Ascending aorta (tissue), 2 donors: ENCODE measurements around the gene GFPT1. TPM values are rescaled to one million over a fixed set of nuclear protein-coding genes. Genes with fewer than 3 reads are reported as not detected.

ENCODE experiments used
- DNase-seq, 2 donors: peaks; one replicate each; pipeline ENCODE4 v3.0.0-alpha.2; 2019; ENCODE audit warnings: low spot score in 2 of 2
- H3K27ac ChIP-seq, 2 donors: fragments of 200-600 bp; sonication (generic); one replicate each; pipeline ENCODE4 v1.5.1; 2016 to 2017; ENCODE audit warnings: mild to moderate bottlenecking in 1 of 2
- H3K27me3 ChIP-seq: fragments of 200-600 bp; sonication (generic); one replicate; pipeline ENCODE4 v1.5.1; 2017
- H3K36me3 ChIP-seq, 2 donors: fragments of 200-600 bp; sonication (generic); one replicate each; pipeline ENCODE4 v1.5.1; 2016
- H3K4me1 ChIP-seq, 2 donors: fragments of 200-600 bp; sonication (generic); one replicate each; pipeline ENCODE4 v1.5.1; 2016 to 2017; ENCODE audit warnings: mild to moderate bottlenecking in 1 of 2
- H3K4me3 ChIP-seq, 2 donors: fragments of 200-600 bp; sonication (generic); one replicate each; pipeline ENCODE4 v1.5.1; 2016 to 2017; ENCODE audit warnings: mild to moderate bottlenecking in 1 of 2
- H3K9me3 ChIP-seq, 2 donors: fragments of 200-600 bp; sonication (generic); one replicate each; pipeline ENCODE4 v1.5.1; 2016
- intact Hi-C: fragments of 100-400 bp; cut with DNase I; formaldehyde crosslinking; loops from one replicate; pipeline ENCODE4 v1.15.1; 2023
- total RNA-seq: library from RNA; depleted of rRNA; stranded (reverse); fragments of >200 nt; gene quantifications from one replicate; pipeline ENCODE4 v1.1.0, GENCODE V29; 2016
- TF ChIP-seq, protein P1 (sequence below), 3 experiments: fragments of 200-600 bp in 2 of 3; fragments of 450-650 bp in 1 of 3; sonication (generic) in 2 of 3; IDR thresholded peaks; one replicate each; pipeline ENCODE4 v1.5.1; 2016 to 2019; ENCODE audit warnings: antibody characterized with exemption in 3 of 3, mild to moderate bottlenecking in 1 of 3, moderate library complexity in 1 of 3

The GFPT1 gene
- total RNA-seq, 1 donor from 2014 or later = 25.7 TPM

DNA sequence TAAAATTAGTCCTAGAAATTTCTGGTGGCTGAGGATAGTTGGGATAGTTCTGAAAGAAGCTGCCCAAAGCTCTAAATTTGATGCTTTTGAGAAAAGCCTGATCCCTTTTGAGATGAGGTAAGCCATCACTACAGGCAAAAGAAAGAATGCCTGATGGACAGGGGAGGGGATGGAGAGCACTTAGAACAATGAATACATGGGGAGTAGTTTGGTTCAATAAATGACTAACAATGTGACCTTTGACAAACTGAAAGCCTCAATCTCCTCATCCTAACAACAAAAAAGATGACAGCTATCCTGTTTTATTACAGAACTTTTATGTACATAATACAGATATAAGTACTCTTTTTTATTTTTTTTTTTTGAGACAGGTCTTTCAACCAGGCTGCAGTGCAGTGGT is 42.7 kb downstream of the GFPT1 start:
- peaks cover 0 to 7% of the 10 kb centered on the region in 2 donors for H3K4me1 ChIP-seq
- TF ChIP-seq, protein P1, sequence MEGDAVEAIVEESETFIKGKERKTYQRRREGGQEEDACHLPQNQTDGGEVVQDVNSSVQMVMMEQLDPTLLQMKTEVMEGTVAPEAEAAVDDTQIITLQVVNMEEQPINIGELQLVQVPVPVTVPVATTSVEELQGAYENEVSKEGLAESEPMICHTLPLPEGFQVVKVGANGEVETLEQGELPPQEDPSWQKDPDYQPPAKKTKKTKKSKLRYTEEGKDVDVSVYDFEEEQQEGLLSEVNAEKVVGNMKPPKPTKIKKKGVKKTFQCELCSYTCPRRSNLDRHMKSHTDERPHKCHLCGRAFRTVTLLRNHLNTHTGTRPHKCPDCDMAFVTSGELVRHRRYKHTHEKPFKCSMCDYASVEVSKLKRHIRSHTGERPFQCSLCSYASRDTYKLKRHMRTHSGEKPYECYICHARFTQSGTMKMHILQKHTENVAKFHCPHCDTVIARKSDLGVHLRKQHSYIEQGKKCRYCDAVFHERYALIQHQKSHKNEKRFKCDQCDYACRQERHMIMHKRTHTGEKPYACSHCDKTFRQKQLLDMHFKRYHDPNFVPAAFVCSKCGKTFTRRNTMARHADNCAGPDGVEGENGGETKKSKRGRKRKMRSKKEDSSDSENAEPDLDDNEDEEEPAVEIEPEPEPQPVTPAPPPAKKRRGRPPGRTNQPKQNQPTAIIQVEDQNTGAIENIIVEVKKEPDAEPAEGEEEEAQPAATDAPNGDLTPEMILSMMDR (IDR thresholded peaks at IDR 0.05) = no peak
- no peaks in the 10 kb centered on the region for H3K27me3 ChIP-seq
- H3K27ac ChIP-seq = no peak overlapping the region
- no peak for DNase-seq
- H3K4me3 ChIP-seq = no peak overlapping the region
- H3K36me3 ChIP-seq = peaks cover 74 to 89% of the 10 kb centered on the region in 2 donors
- intact Hi-C loops = no loop called here
- H3K9me3 ChIP-seq = no peaks in the 10 kb centered on the region

DNA sequence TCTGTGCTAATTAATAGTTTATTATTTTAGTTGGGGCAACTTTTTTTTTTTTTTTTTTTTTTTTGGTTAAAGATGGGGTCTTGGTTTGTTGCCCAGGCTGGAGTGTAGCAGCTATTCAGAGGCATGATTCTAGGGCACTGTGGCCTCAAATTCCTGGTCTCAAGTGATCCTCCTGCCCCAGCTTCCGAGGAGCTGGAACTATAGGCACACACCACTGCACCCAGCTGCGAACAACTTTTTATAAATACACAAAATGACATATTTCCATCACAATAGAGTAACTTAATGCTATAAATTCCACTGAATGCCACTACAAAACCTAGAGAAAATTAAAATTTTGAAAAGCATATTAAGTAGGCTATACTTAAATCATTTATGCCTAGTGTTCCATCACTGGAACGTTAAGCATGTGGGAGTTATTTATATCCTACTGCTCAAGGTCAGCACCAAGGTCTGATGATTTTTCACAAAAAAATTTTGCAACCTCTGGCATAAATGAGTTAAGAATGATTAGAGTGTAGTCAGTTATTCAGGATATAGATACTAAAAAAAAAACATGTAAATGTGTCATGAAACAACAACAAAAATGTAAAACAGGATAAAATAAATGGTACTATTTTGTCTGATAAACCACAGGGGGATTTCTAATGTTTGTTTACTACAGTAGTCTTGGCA is 46.8 kb downstream of the GFPT1 start:
- Histone ChIP-seq H3K4me3 (no peak overlapping the region), H3K27me3 (no peaks in the 10 kb centered on the region), H3K4me1 (peaks cover 0 to 7% of the 10 kb centered on the region in 2 donors), H3K27ac (no peak overlapping the region), H3K9me3 (no peaks in the 10 kb centered on the region), H3K36me3 (peaks cover 47 to 83% of the 10 kb centered on the region in 2 donors)
- intact Hi-C loops = no loop called here
- TF ChIP-seq, protein P1 (IDR thresholded peaks at IDR 0.05) = no peak
- no peak for DNase-seq

DNA sequence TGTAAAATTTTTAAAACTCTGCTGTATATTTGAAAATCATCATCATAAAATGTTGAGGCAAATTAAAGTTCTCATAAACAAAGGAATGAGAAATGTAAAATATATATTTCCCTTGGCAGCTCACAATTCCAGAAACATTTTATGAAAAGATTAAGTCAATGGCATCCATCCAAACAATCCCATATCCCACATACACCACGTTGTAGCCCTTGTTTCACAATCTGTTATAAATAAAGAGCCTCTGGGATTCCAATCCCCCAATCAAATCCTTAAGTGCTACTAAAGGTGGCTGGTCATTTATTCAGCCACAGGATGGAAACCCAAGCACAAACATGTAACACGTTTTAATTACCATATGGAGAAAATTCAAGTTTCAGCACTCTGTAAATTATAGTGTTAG is 51.7 kb downstream of the GFPT1 start:
- Histone ChIP-seq H3K4me3 (no peak overlapping the region), H3K27me3 (no peaks in the 10 kb centered on the region), H3K36me3 (peaks cover 12 to 56% of the 10 kb centered on the region in 2 donors), H3K9me3 (no peaks in the 10 kb centered on the region), H3K27ac (no peak overlapping the region), H3K4me1 (peaks cover 0 to 3% of the 10 kb centered on the region in 2 donors)
- DNase-seq = no peak
- TF ChIP-seq, protein P1 (IDR thresholded peaks at IDR 0.05) = no peak
- intact Hi-C loops = no loop called here

DNA sequence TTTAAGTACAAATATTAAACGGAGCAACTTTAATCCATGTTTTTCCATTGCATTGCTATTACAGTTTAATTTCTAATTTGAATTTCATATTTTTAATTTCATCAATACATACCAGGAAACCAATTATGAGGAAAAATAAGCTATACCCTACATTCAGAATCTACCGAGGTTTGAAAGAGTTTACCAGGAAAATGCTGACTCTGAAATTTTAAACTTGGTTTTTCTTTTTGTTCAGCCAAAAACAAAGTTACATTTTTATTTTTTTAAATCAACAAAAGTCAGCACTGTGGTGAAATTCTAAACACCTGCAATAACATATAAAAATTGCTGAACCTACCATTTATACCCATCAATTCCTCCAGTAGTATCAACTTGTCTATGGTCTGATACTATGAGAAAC is 53.7 kb downstream of the GFPT1 start:
- TF ChIP-seq, protein P1 (IDR thresholded peaks at IDR 0.05) = no peak
- intact Hi-C loops = no loop called here
- no peaks in the 10 kb centered on the region for H3K9me3 ChIP-seq
- DNase-seq = no peak
- H3K36me3 ChIP-seq = peaks cover 18 to 63% of the 10 kb centered on the region in 2 donors
- no peaks in the 10 kb centered on the region for H3K4me1 ChIP-seq
- no peak overlapping the region for H3K27ac ChIP-seq
- H3K4me3 ChIP-seq = no peak overlapping the region
- H3K27me3 ChIP-seq = no peaks in the 10 kb centered on the region

DNA sequence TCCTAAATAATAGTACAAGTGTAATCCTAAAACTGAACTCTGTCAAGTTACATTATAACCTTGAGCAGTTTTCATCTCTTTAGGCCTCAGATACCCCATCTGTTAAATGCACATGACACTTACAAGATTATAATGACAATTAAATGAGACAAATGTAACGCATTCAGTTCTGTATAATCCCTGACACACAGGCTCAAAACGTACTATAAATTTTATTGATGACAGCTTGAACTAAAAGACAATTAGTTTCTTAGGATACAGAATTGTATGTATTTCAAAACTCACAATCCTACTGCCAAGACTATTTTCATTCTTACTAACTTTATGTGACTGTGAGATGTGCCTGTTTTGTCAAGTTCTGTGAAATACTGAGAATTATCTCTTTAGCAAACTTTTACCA is 56.2 kb downstream of the GFPT1 start:
- Histone ChIP-seq H3K36me3 (peaks cover 30 to 67% of the 10 kb centered on the region in 2 donors), H3K27me3 (no peaks in the 10 kb centered on the region), H3K9me3 (no peaks in the 10 kb centered on the region), H3K27ac (no peak overlapping the region), H3K4me3 (no peak overlapping the region), H3K4me1 (no peaks in the 10 kb centered on the region)
- TF ChIP-seq, protein P1 (IDR thresholded peaks at IDR 0.05) = no peak
- no peak for DNase-seq
- intact Hi-C loops = no loop called here
